ENCODE measurements around the gene PODXL.

DNA sequence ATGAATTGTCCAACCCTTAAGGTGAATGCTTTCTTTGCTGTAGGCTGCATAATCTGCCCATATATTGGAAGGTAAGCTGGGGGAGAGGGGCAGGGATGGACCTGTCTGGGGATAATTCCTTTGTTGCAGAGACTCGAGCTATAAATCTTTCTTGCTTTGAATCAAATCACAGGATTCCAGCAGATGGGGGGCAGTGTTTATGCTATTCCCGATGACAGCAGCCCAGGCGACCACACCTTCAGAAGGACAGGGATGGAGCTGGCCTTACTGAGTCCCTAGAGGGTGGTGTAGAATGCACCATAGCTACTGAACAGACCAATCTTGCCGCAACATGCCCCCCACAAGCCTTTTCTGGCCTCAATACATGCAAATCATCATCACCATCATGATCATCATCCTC, 2.5 kb downstream of the PODXL start:
- TF ChIP-seq, protein P1, sequence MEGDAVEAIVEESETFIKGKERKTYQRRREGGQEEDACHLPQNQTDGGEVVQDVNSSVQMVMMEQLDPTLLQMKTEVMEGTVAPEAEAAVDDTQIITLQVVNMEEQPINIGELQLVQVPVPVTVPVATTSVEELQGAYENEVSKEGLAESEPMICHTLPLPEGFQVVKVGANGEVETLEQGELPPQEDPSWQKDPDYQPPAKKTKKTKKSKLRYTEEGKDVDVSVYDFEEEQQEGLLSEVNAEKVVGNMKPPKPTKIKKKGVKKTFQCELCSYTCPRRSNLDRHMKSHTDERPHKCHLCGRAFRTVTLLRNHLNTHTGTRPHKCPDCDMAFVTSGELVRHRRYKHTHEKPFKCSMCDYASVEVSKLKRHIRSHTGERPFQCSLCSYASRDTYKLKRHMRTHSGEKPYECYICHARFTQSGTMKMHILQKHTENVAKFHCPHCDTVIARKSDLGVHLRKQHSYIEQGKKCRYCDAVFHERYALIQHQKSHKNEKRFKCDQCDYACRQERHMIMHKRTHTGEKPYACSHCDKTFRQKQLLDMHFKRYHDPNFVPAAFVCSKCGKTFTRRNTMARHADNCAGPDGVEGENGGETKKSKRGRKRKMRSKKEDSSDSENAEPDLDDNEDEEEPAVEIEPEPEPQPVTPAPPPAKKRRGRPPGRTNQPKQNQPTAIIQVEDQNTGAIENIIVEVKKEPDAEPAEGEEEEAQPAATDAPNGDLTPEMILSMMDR (IDR thresholded peaks at IDR 0.05), result no peak
- TF ChIP-seq POLR2A (IDR thresholded peaks at IDR 0.05), result no peak
